Smooth muscle cell (in vitro differentiated cells): Measurements from ENCODE around the gene PRDM16. TPM values are rescaled to one million over a fixed set of nuclear protein-coding genes. Genes with fewer than 3 reads are reported as not detected.

Experiments
- DNase-seq: peaks from one replicate; lab custom pipeline; 2025; ENCODE audit not compliant: unreplicated experiment; lab: John Stamatoyannopoulos, UW
- H2AFZ ChIP-seq: fragments of 200-600 bp; sonication (generic); 2 replicates; pipeline ENCODE4 v1.6.0; 2016; ENCODE audit warnings: antibody characterized with exemption, low read depth, mild to moderate bottlenecking
- H3F3A ChIP-seq: fragments of 200-600 bp; sonication (generic); 2 replicates; pipeline ENCODE4 v1.6.0; 2017; ENCODE audit warnings: antibody characterized with exemption, low read depth
- H3K27ac ChIP-seq: fragments of 200-600 bp; sonication (generic); 2 replicates; pipeline ENCODE4 v1.5.1; 2016; ENCODE audit warnings: low read depth, mild to moderate bottlenecking
- H3K27me3 ChIP-seq: fragments of 200-600 bp; sonication (generic); 2 replicates; pipeline ENCODE4 v1.6.1; 2016; ENCODE audit warnings: low read depth, mild to moderate bottlenecking
- H3K36me3 ChIP-seq: fragments of 200-600 bp; sonication (generic); 2 replicates; pipeline ENCODE4 v1.5.1; 2016; ENCODE audit warnings: low read depth
- H3K4me1 ChIP-seq: fragments of 200-600 bp; sonication (generic); 2 replicates; pipeline ENCODE4 v1.5.1; 2016; ENCODE audit warnings: low read depth
- H3K4me2 ChIP-seq: fragments of 200-600 bp; sonication (generic); 2 replicates; pipeline ENCODE4 v1.6.0; 2016; ENCODE audit warnings: mild to moderate bottlenecking
- H3K4me3 ChIP-seq: fragments of 200-600 bp; sonication (generic); 2 replicates; pipeline ENCODE4 v1.5.1; 2016; ENCODE audit warnings: mild to moderate bottlenecking
- H3K79me2 ChIP-seq: fragments of 200-600 bp; sonication (generic); 2 replicates; pipeline ENCODE4 v1.6.0; 2016; ENCODE audit warnings: low read depth, mild to moderate bottlenecking
- H3K9ac ChIP-seq: fragments of 200-600 bp; sonication (generic); 2 replicates; pipeline ENCODE4 v1.6.0; 2016; ENCODE audit warnings: low read depth
- H3K9me3 ChIP-seq: fragments of 200-600 bp; sonication (generic); replicated peaks from 2 replicates; pipeline ENCODE4 v1.5.1; 2016; ENCODE audit warnings: low read depth
- H4K20me1 ChIP-seq: fragments of 200-600 bp; sonication (generic); 2 replicates; pipeline ENCODE4 v1.6.0; 2016; ENCODE audit warnings: low read depth
- CTCF ChIP-seq: fragments of 200-600 bp; sonication (generic); IDR thresholded peaks from 2 replicates; pipeline ENCODE4 v1.5.1; 2017; ENCODE audit warnings: borderline replicate concordance, mild to moderate bottlenecking, antibody characterized with exemption; ENCODE audit not compliant: insufficient read depth, poor library complexity, severe bottlenecking
- whole genome bisulfite sequencing: methylation state at CpG from one replicate; pipeline ENCODE4 v1.1.7; 2016; ENCODE audit warnings: low lambda C conversion rate; 5-methylcytosine and 5-hydroxymethylcytosine counted together
- polyA plus RNA-seq: library from polyadenylated mRNA; unstranded; fragments of >200 nt; fragmentation: Nextera tagmentation; extraction: Ambion mirVana; gene quantifications from 2 replicates; pipeline ENCODE4 v1.2.1, GENCODE V29; 2016
- total RNA-seq: library from RNA; depleted of rRNA; stranded (reverse); fragments of >200 nt; gene quantifications from 2 replicates; pipeline ENCODE4 v1.2.3, GENCODE V29; 2014

Gene PRDM16
- total and polyA plus RNA-seq, 2 experiments from 2014 or later: 0.72 to 1.3 TPM

GRCh38 chr1:3379934-3380333 lies 310.9 kb downstream of the PRDM16 start:
- DNase-seq: no peak
- Histone ChIP-seq H2AFZ (no peak overlapping the region), H3K27ac (no peak overlapping the region), H3K9me3 (no peaks in the 10 kb centered on the region), H3K27me3 (no peaks in the 10 kb centered on the region), H3K79me2 (no peaks in the 10 kb centered on the region), H3F3A (no peaks in the 10 kb centered on the region), H3K4me2 (no peak overlapping the region), H3K9ac (no peak overlapping the region), H4K20me1 (no peaks in the 10 kb centered on the region), H3K36me3 (no peaks in the 10 kb centered on the region), H3K4me1 (no peaks in the 10 kb centered on the region), H3K4me3 (no peak overlapping the region)
- 86% methylated on average over 3 of the region's 6 CpGs for WGBS
- no peak for TF ChIP-seq CTCF

- Histone ChIP-seq H3K4me2 (no peak overlapping the region), H3K79me2 (no peaks in the 10 kb centered on the region), H3K9ac (no peak overlapping the region), H4K20me1 (no peaks in the 10 kb centered on the region), H3F3A (no peaks in the 10 kb centered on the region), H2AFZ (no peak overlapping the region), H3K36me3 (no peaks in the 10 kb centered on the region), H3K9me3 (no peaks in the 10 kb centered on the region), H3K27me3 (no peaks in the 10 kb centered on the region), H3K27ac (no peak overlapping the region), H3K4me3 (no peak overlapping the region), H3K4me1 (no peaks in the 10 kb centered on the region)
- no peak for TF ChIP-seq CTCF
- DNase-seq: no peak
- WGBS: 84% methylated on average over 11 of the region's 11 CpGs
Observed at GRCh38 chr1:3380469-3380868, 311.5 kb downstream of the PRDM16 start.

GRCh38 chr1:3381901-3382300 lies 312.9 kb downstream of the PRDM16 start:
- Histone ChIP-seq H3K4me1 (no peaks in the 10 kb centered on the region), H3F3A (no peaks in the 10 kb centered on the region), H3K4me2 (no peak overlapping the region), H4K20me1 (no peaks in the 10 kb centered on the region), H3K9ac (no peak overlapping the region), H3K4me3 (no peak overlapping the region), H2AFZ (no peak overlapping the region), H3K9me3 (no peaks in the 10 kb centered on the region), H3K27me3 (peaks cover 3% of the 10 kb centered on the region), H3K27ac (no peak overlapping the region), H3K79me2 (no peaks in the 10 kb centered on the region), H3K36me3 (no peaks in the 10 kb centered on the region)
- no peak for DNase-seq
- 91% methylated on average over 9 of the region's 10 CpGs for WGBS
- TF ChIP-seq CTCF: no peak

GRCh38 chr1:3382326-3383057 lies 313.5 kb downstream of the PRDM16 start:
- H3K4me1 ChIP-seq: no peaks in the 10 kb centered on the region
- H3K9ac ChIP-seq: no peak overlapping the region
- no peak overlapping the region for H3K4me2 ChIP-seq
- H3K27ac ChIP-seq: no peak overlapping the region
- H4K20me1 ChIP-seq: no peaks in the 10 kb centered on the region
- H3K79me2 ChIP-seq: no peaks in the 10 kb centered on the region
- no peaks in the 10 kb centered on the region for H3K36me3 ChIP-seq
- H2AFZ ChIP-seq: no peak overlapping the region
- peaks cover 3% of the 10 kb centered on the region for H3K27me3 ChIP-seq
- H3K4me3 ChIP-seq: no peak overlapping the region
- no peak for DNase-seq
- WGBS: 92% methylated on average over 14 of the region's 14 CpGs
- H3K9me3 ChIP-seq: no peaks in the 10 kb centered on the region
- no peaks in the 10 kb centered on the region for H3F3A ChIP-seq
- no peak for TF ChIP-seq CTCF
